Diencephalon (tissue), 1 donor: ENCODE results near the gene EVC2. TPM values are rescaled to one million over a fixed set of nuclear protein-coding genes. Genes with fewer than 3 reads are reported as not detected.

ENCODE experiments used
- total RNA-seq: library from RNA; depleted of rRNA; stranded (reverse); fragments of >200 nt; gene quantifications from one replicate; pipeline ENCODE4 v1.2.3, GENCODE V29; 2014

Gene EVC2, protein sequence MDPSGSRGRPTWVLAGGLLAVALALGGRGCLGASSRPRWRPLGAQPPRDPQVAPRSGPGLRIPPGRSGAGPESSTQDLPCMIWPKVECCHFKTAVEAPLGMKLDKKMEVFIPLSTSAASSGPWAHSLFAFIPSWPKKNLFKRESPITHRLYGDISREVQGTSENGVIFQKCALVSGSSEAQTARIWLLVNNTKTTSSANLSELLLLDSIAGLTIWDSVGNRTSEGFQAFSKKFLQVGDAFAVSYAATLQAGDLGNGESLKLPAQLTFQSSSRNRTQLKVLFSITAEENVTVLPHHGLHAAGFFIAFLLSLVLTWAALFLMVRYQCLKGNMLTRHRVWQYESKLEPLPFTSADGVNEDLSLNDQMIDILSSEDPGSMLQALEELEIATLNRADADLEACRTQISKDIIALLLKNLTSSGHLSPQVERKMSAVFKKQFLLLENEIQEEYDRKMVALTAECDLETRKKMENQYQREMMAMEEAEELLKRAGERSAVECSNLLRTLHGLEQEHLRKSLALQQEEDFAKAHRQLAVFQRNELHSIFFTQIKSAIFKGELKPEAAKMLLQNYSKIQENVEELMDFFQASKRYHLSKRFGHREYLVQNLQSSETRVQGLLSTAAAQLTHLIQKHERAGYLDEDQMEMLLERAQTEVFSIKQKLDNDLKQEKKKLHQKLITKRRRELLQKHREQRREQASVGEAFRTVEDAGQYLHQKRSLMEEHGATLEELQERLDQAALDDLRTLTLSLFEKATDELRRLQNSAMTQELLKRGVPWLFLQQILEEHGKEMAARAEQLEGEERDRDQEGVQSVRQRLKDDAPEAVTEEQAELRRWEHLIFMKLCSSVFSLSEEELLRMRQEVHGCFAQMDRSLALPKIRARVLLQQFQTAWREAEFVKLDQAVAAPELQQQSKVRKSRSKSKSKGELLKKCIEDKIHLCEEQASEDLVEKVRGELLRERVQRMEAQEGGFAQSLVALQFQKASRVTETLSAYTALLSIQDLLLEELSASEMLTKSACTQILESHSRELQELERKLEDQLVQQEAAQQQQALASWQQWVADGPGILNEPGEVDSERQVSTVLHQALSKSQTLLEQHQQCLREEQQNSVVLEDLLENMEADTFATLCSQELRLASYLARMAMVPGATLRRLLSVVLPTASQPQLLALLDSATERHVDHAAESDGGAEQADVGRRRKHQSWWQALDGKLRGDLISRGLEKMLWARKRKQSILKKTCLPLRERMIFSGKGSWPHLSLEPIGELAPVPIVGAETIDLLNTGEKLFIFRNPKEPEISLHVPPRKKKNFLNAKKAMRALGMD
- 1.8 TPM for total RNA-seq

GRCh38 chr4:5708449-5709206 lies at the start of gene EVC2:
EVC2 (minus strand) TSS chr4:5708559; CDS start chr4:5708513, 46 bp downstream.

DNA sequence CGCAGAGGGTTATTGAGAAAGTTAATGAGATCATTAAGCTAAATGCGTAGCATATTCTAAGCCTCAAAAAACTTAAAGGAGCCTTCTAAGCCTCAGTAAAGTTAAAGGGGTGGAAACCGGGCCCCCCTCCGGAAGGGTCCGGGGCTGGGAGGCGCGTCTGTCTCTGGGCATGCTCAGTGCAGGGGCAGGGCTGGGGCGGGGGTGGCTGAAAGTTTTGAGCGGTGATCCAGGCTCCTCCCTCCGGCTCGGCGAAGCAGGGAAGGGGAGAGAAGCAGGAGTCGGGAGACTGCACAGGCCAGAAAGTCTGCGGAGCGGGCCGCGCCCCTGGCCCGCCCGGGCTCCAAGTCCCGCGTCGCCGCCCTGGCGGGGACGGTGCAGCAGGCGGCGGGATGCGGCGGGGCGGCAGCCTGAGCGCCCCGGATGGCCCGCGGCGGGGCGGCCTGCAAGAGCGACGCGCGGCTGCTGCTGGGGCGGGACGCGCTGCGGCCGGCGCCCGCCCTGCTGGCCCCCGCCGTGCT lies 2.7 kb upstream of the EVC2 start, which contains the start of gene EVC:
Gene EVC, plus strand, starts transcription at position 241 of the 518 bp plus-strand sequence. Its CDS starts 180 bp downstream, at position 421.

Other genes starting within 250 kb of the EVC2 start
- 3.0 TPM for gene EVC, start 2.6 kb upstream of the EVC2 start, total RNA-seq
- 489 TPM for gene CRMP1, start 184.5 kb upstream of the EVC2 start, total RNA-seq